ENCODE data around the gene LSM14A.
"Not testable (repeated sequence)": the region's sequence is repeated elsewhere in the genome, so short reads cannot be mapped to it uniquely, and the experiment has no call there.

LSM14A gene

GRCh38 chr19:34171877-34172660 is at the start of gene LSM14A:
TSS of gene LSM14A (plus strand) at chr19:34172504. CDS start at chr19:34172643, 139 bp downstream.
- H3K4me2 ChIP-seq = peak within 1 kb of the TSS; percentile 87 to 98 (median 94)
- peak within 1 kb of the TSS; percentile 97 to 100 (median 99) for H3K27ac ChIP-seq
- H3K4me3 ChIP-seq = peak within 1 kb of the TSS; percentile 88 to 99 (median 97)
- TF ChIP-seq Cebpa-rat (IDR thresholded peaks at IDR 0.05) = no peak
- H3K36me3 ChIP-seq = peaks cover 0 to 31% (median 10%) of the 10 kb centered on the region in 11 experiments; a peak in 10 of 22 replicates
- peaks cover 38 to 45% (median 40%) of the 10 kb centered on the region in 11 experiments for H4K20me1 ChIP-seq
- H3K4me1 ChIP-seq = peaks cover 47 to 69% (median 59%) of the 10 kb centered on the region in 10 experiments
- H3K9ac ChIP-seq = peak within 1 kb of the TSS; percentile 98 to 100 (median 100)
- no peaks in the 10 kb centered on the region for H3K27me3 ChIP-seq
- H3K9me3 ChIP-seq (replicated peaks in 1 of 11) = no peaks in the 10 kb centered on the region

- TF ChIP-seq Cebpa-rat (IDR thresholded peaks at IDR 0.05) = no peak
- Histone ChIP-seq H3K27me3 (no peaks in the 10 kb centered on the region), H3K4me1 (peaks cover 0 to 5% (median 0%) of the 10 kb centered on the region in 10 experiments; a peak in 1 of 20 replicates), H3K4me3 (no peak overlapping the region), H3K4me2 (no peak overlapping the region), H3K27ac (no peak overlapping the region), H3K36me3 (no peaks in the 10 kb centered on the region), H3K9me3 (replicated peaks in 1 of 11) (no peaks in the 10 kb centered on the region), H3K9ac (no peak overlapping the region), H4K20me1 (no peaks in the 10 kb centered on the region)
These were observed 47.5 kb upstream of the LSM14A start for GRCh38 chr19:34124828-34125227.

- Histone ChIP-seq H3K9ac (no peak overlapping the region), H3K36me3 (no peaks in the 10 kb centered on the region), H3K4me3 (no peak overlapping the region), H4K20me1 (no peaks in the 10 kb centered on the region), H3K4me1 (peaks cover 0 to 5% (median 0%) of the 10 kb centered on the region in 10 experiments; a peak in 1 of 20 replicates), H3K4me2 (no peak overlapping the region), H3K27ac (no peak overlapping the region), H3K27me3 (no peaks in the 10 kb centered on the region), H3K9me3 (replicated peaks in 1 of 11) (no peaks in the 10 kb centered on the region)
- TF ChIP-seq Cebpa-rat (IDR thresholded peaks at IDR 0.05) = no peak
These were observed 45.3 kb upstream of the LSM14A start for GRCh38 chr19:34126966-34127365.

GRCh38 chr19:34127684-34128189 is 44.6 kb upstream of the LSM14A start:
- no peak for TF ChIP-seq Cebpa-rat (IDR thresholded peaks at IDR 0.05)
- no peaks in the 10 kb centered on the region for H4K20me1 ChIP-seq
- no peaks in the 10 kb centered on the region for H3K27me3 ChIP-seq
- no peak overlapping the region for H3K27ac ChIP-seq
- H3K4me2 ChIP-seq = no peak overlapping the region
- no peaks in the 10 kb centered on the region for H3K36me3 ChIP-seq
- peaks cover 0 to 5% (median 0%) of the 10 kb centered on the region in 10 experiments; a peak in 1 of 20 replicates for H3K4me1 ChIP-seq
- H3K9me3 ChIP-seq (replicated peaks in 1 of 11) = no peaks in the 10 kb centered on the region
- no peak overlapping the region for H3K4me3 ChIP-seq
- H3K9ac ChIP-seq = no peak overlapping the region

GRCh38 chr19:34128558-34129250 is 43.6 kb upstream of the LSM14A start:
- Histone ChIP-seq H3K4me2 (no peak overlapping the region), H3K36me3 (no peaks in the 10 kb centered on the region), H3K27me3 (no peaks in the 10 kb centered on the region), H4K20me1 (no peaks in the 10 kb centered on the region), H3K4me3 (no peak overlapping the region), H3K9me3 (replicated peaks in 1 of 11) (no peaks in the 10 kb centered on the region), H3K27ac (no peak overlapping the region), H3K9ac (no peak overlapping the region), H3K4me1 (peaks cover 0 to 5% (median under 1%) of the 10 kb centered on the region in 10 experiments; a peak in 3 of 20 replicates)
- TF ChIP-seq Cebpa-rat (IDR thresholded peaks at IDR 0.05) = no peak

- H3K4me2 ChIP-seq = no peak overlapping the region
These were observed 41.2 kb upstream of the LSM14A start for GRCh38 chr19:34131100-34131499.

GRCh38 chr19:34132145-34132544 is 40.2 kb upstream of the LSM14A start:
- H3K4me2 ChIP-seq = not testable (repeated sequence)

More at GRCh38 chr19:34131100-34131499, 41.2 kb upstream of the LSM14A start:
- no peaks in the 10 kb centered on the region for H4K20me1 ChIP-seq
- H3K27ac ChIP-seq = no peak overlapping the region
- no peak overlapping the region for H3K4me3 ChIP-seq
- no peaks in the 10 kb centered on the region for H3K36me3 ChIP-seq
- H3K4me1 ChIP-seq = peaks cover 7 to 19% (median 13%) of the 10 kb centered on the region in 10 experiments; a peak in 19 of 20 replicates
- H3K9me3 ChIP-seq (replicated peaks in 1 of 11) = no peaks in the 10 kb centered on the region
- H3K9ac ChIP-seq = no peak overlapping the region
- no peaks in the 10 kb centered on the region for H3K27me3 ChIP-seq
- TF ChIP-seq Cebpa-rat (IDR thresholded peaks at IDR 0.05) = no peak

GRCh38 chr19:34132706-34133105 is 39.6 kb upstream of the LSM14A start:
- H3K4me2 ChIP-seq; H3K9ac ChIP-seq; H4K20me1 ChIP-seq; H3K36me3 ChIP-seq; H3K27ac ChIP-seq; H3K27me3 ChIP-seq; H3K9me3 ChIP-seq (replicated peaks in 1 of 11); H3K4me3 ChIP-seq: not testable (repeated sequence)
- H3K4me1 ChIP-seq = peaks cover 7 to 19% (median 13%) of the 10 kb centered on the region in 10 experiments; a peak in 19 of 20 replicates

More at GRCh38 chr19:34132145-34132544, 40.2 kb upstream of the LSM14A start:
- not testable (repeated sequence) for H3K4me3 ChIP-seq; H3K27ac ChIP-seq; H3K9me3 ChIP-seq (replicated peaks in 1 of 11); H3K9ac ChIP-seq; H3K36me3 ChIP-seq; H4K20me1 ChIP-seq; H3K27me3 ChIP-seq
- peaks cover 7 to 19% (median 13%) of the 10 kb centered on the region in 10 experiments; a peak in 19 of 20 replicates for H3K4me1 ChIP-seq

Measured in BLaER1 treated with 17β-estradiol and CSF1 and Interleukin-3, amounts not matched to agents 10 nM and 100 nM (cell line).